WTC11 (cell line): ENCODE results near the gene GIPR. TPM values are rescaled to one million over a fixed set of nuclear protein-coding genes. Genes with fewer than 3 reads are reported as not detected.

Experiments used
- ATAC-seq: fragments of 200-7000 bp; cut with Tn5 transposase; 2 replicates; pipeline ENCODE4 v1.10.0; 2021; ENCODE audit warnings: mild to moderate bottlenecking, moderate library complexity
- CTCF ChIA-PET: fragments of 300-600 bp; sonication (Branson Sonifier 250); formaldehyde crosslinking; loops from one replicate; lab custom pipeline; 2021; ENCODE audit warnings: antibody characterized with exemption; lab: Charles Lee
- POLR2A ChIA-PET: fragments of 350-600 bp; sonication (Branson Sonifier 250); formaldehyde crosslinking; loops from one replicate; lab custom pipeline; 2021; ENCODE audit warnings: antibody characterized with exemption; lab: Charles Lee
- DNase-seq: peaks from one replicate; pipeline ENCODE4 v3.0.0; 2021; ENCODE audit warnings: low spot score
- H3K27ac Mint-ChIP-seq: 2 replicates; pipeline ENCODE4 v1.8.0; 2021; ENCODE audit warnings: mixed read lengths
- H3K27me3 Mint-ChIP-seq: 2 replicates; pipeline ENCODE4 v1.8.0; 2021; ENCODE audit warnings: low read depth, mild to moderate bottlenecking, moderate library complexity, mixed read lengths
- H3K36me3 Mint-ChIP-seq: 2 replicates; pipeline ENCODE4 v1.8.0; 2021; ENCODE audit warnings: mixed read lengths
- H3K4me1 Mint-ChIP-seq: 2 replicates; pipeline ENCODE4 v1.8.0; 2022; ENCODE audit warnings: mixed read lengths
- H3K4me3 Mint-ChIP-seq: 2 replicates; pipeline ENCODE4 v1.8.0; 2021; ENCODE audit warnings: mild to moderate bottlenecking, moderate library complexity, mixed read lengths
- H3K9me3 Mint-ChIP-seq: 2 replicates; pipeline ENCODE4 v1.8.0; 2021; ENCODE audit warnings: mixed read lengths
- FOXK1 ChIP-seq: sonication (generic); formaldehyde crosslinking; IDR thresholded peaks from 2 replicates; pipeline ENCODE4 v1.8.0; 2022; ENCODE audit warnings: mild to moderate bottlenecking, moderate library complexity, missing genetic modification reagents
- FOXP1 ChIP-seq: sonication (generic); formaldehyde crosslinking; IDR thresholded peaks from 2 replicates; pipeline ENCODE4 v1.8.0; 2022; ENCODE audit warnings: missing genetic modification reagents, mild to moderate bottlenecking, moderate library complexity, borderline replicate concordance
- NFE2L1 ChIP-seq: sonication (generic); formaldehyde crosslinking; IDR thresholded peaks from 2 replicates; pipeline ENCODE4 v1.8.1; 2023; ENCODE audit warnings: missing genetic modification reagents
- NR1H2 ChIP-seq: sonication (generic); formaldehyde crosslinking; IDR thresholded peaks from 2 replicates; pipeline ENCODE4 v1.9.0; 2021; ENCODE audit warnings: mild to moderate bottlenecking, moderate library complexity, missing genetic modification reagents
- NR2C2 ChIP-seq: sonication (generic); formaldehyde crosslinking; IDR thresholded peaks from 2 replicates; pipeline ENCODE4 v1.8.0; 2022; ENCODE audit warnings: mild to moderate bottlenecking, missing genetic modification reagents
- SMAD4 ChIP-seq: sonication (generic); formaldehyde crosslinking; IDR thresholded peaks from 2 replicates; pipeline ENCODE4 v1.8.0; 2022; ENCODE audit warnings: mild to moderate bottlenecking, missing genetic modification reagents
- SP1 ChIP-seq: sonication (generic); formaldehyde crosslinking; conservative IDR thresholded peaks from 2 replicates; pipeline ENCODE4 v1.8.1; 2022; ENCODE audit warnings: missing genetic modification reagents
- TP53 ChIP-seq: sonication (generic); formaldehyde crosslinking; IDR thresholded peaks from 2 replicates; pipeline ENCODE4 v1.8.1; 2023; ENCODE audit warnings: mild to moderate bottlenecking, missing genetic modification reagents
- total RNA-seq: library from RNA; stranded (reverse); gene quantifications from 3 replicates; pipeline ENCODE4 v1.2.3, GENCODE V29; 2021
- TF ChIP-seq, protein P1 (sequence below): fragments of 250-450 bp; sonication (Bioruptor Pico); IDR thresholded peaks from 2 replicates; pipeline ENCODE4 v1.8.0; 2021; ENCODE audit warnings: mild to moderate bottlenecking
- TF ChIP-seq, protein P2 (sequence below): sonication (generic); formaldehyde crosslinking; conservative IDR thresholded peaks from 2 replicates; pipeline ENCODE4 v1.8.1; 2022; ENCODE audit warnings: mild to moderate bottlenecking, missing genetic modification reagents
- TF ChIP-seq, protein P3 (sequence below): sonication (generic); formaldehyde crosslinking; IDR thresholded peaks from 2 replicates; pipeline ENCODE4 v1.8.0; 2022; ENCODE audit warnings: mild to moderate bottlenecking, missing genetic modification reagents
- TF ChIP-seq, protein P4 (sequence below): sonication (generic); formaldehyde crosslinking; IDR thresholded peaks from 2 replicates; pipeline ENCODE4 v1.8.0; 2023; ENCODE audit warnings: mild to moderate bottlenecking, missing genetic modification reagents
- TF ChIP-seq, protein P5 (sequence below): sonication (generic); formaldehyde crosslinking; IDR thresholded peaks from 2 replicates; pipeline ENCODE4 v1.8.1; 2023; ENCODE audit warnings: mild to moderate bottlenecking, missing genetic modification reagents, borderline replicate concordance
- TF ChIP-seq, protein P6 (sequence below): sonication (generic); formaldehyde crosslinking; IDR thresholded peaks from 2 replicates; pipeline ENCODE4 v1.8.1; 2022; ENCODE audit warnings: mild to moderate bottlenecking, missing genetic modification reagents, moderate library complexity, borderline replicate concordance
- TF ChIP-seq, protein P7 (sequence below): fragments of 250-450 bp; sonication (Bioruptor Pico); IDR thresholded peaks from 2 replicates; pipeline ENCODE4 v1.9.0; 2021; ENCODE audit warnings: mild to moderate bottlenecking
- TF ChIP-seq, protein P8 (sequence below): fragments of 200-600 bp; IDR thresholded peaks from 2 replicates; pipeline ENCODE4 v1.8.0; 2022; ENCODE audit warnings: antibody characterized with exemption
- TF ChIP-seq, protein P9 (sequence below): sonication (generic); formaldehyde crosslinking; IDR thresholded peaks from 2 replicates; pipeline ENCODE4 v1.8.1; 2022; ENCODE audit warnings: mild to moderate bottlenecking, moderate library complexity, missing genetic modification reagents
- TF ChIP-seq, protein P10 (sequence below): sonication (generic); formaldehyde crosslinking; IDR thresholded peaks from 2 replicates; pipeline ENCODE4 v1.8.1; 2023; ENCODE audit warnings: mild to moderate bottlenecking, missing genetic modification reagents

The GIPR gene
- total RNA-seq, 1 experiment from 2014 or later, result 1.8 TPM

DNA sequence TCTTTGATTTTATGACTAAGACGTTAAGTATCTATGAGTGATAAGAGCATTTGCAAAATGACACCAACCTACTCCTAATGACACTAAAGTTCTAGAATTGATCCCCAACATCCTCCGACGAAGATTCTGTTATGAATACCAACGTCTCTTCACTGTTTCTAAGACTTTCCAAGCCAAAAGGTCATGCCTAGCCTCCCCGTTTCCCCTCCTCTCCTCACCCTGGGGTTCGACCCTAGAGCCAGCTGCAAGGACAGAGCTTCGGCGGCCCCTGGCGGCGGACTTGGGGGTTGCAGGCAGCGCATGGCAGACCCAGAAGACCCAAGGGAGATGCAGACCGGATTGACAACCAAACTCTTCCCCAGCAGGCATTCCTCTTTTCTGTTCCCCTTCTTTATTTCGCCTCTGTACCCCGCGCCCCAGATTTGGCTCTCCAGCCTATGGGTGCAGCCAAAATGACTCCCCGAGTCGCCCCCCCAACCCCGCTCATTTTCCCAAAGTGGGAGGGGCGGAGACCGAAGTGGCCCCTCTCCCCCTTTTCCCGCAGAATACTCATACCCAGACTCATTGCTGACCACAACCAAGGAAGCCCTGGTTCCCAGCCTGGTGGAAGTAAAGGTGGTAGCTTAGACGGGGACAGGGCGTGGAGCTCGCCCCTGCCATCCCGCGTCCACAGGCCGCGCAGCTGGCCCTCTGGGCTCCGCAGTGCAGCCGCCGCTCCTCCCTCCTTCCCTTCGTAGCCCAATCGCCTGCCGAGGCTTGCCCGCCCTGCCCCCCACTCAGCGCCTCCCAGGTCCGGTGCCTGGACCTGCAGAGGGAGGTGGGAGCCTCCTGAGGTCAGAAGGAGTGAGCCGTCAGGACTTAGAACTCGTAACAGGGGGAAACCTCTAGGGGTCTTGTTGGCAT, 24.7 kb upstream of the GIPR start:
- H3K27me3 Mint-ChIP-seq, result peaks cover 24% of the 10 kb centered on the region
- ATAC-seq (peak; percentile 40), DNase-seq (peak; percentile 96)
- peak overlapping the region; percentile 93 for H3K27ac Mint-ChIP-seq
- CTCF ChIA-PET, result interaction anchor here (0.5 to 5.4 kb wide), 41 partner anchors 9 to 551 kb away, joined by 3 to 127 read pairs (median 7); partner anchors contain the start of genes FBXO46, GIPR, OPA3 and PPM1N
- H3K36me3 Mint-ChIP-seq, result no peaks in the 10 kb centered on the region
- H3K4me1 Mint-ChIP-seq, result peaks cover 40% of the 10 kb centered on the region
- no peaks in the 10 kb centered on the region for H3K9me3 Mint-ChIP-seq
- POLR2A ChIA-PET, result interaction anchor here (0.7 to 2.2 kb wide), 4 partner anchors 37 to 187 kb away, joined by 3 to 5 read pairs (median 4); partner anchors contain the start of gene QPCTL
- peak overlapping the region; percentile 86 for H3K4me3 Mint-ChIP-seq
- TF ChIP-seq, protein P1, sequence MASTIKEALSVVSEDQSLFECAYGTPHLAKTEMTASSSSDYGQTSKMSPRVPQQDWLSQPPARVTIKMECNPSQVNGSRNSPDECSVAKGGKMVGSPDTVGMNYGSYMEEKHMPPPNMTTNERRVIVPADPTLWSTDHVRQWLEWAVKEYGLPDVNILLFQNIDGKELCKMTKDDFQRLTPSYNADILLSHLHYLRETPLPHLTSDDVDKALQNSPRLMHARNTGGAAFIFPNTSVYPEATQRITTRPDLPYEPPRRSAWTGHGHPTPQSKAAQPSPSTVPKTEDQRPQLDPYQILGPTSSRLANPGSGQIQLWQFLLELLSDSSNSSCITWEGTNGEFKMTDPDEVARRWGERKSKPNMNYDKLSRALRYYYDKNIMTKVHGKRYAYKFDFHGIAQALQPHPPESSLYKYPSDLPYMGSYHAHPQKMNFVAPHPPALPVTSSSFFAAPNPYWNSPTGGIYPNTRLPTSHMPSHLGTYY (CRISPR knock-in tag), result no peak
- TF ChIP-seq, protein P2, sequence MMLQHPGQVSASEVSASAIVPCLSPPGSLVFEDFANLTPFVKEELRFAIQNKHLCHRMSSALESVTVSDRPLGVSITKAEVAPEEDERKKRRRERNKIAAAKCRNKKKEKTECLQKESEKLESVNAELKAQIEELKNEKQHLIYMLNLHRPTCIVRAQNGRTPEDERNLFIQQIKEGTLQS (CRISPR knock-in tag), result no peak
- TF ChIP-seq, protein P3, sequence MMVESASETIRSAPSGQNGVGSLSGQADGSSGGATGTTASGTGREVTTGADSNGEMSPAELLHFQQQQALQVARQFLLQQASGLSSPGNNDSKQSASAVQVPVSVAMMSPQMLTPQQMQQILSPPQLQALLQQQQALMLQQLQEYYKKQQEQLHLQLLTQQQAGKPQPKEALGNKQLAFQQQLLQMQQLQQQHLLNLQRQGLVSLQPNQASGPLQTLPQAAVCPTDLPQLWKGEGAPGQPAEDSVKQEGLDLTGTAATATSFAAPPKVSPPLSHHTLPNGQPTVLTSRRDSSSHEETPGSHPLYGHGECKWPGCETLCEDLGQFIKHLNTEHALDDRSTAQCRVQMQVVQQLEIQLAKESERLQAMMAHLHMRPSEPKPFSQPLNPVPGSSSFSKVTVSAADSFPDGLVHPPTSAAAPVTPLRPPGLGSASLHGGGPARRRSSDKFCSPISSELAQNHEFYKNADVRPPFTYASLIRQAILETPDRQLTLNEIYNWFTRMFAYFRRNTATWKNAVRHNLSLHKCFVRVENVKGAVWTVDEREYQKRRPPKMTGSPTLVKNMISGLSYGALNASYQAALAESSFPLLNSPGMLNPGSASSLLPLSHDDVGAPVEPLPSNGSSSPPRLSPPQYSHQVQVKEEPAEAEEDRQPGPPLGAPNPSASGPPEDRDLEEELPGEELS, result no peak
- TF ChIP-seq, protein P4, sequence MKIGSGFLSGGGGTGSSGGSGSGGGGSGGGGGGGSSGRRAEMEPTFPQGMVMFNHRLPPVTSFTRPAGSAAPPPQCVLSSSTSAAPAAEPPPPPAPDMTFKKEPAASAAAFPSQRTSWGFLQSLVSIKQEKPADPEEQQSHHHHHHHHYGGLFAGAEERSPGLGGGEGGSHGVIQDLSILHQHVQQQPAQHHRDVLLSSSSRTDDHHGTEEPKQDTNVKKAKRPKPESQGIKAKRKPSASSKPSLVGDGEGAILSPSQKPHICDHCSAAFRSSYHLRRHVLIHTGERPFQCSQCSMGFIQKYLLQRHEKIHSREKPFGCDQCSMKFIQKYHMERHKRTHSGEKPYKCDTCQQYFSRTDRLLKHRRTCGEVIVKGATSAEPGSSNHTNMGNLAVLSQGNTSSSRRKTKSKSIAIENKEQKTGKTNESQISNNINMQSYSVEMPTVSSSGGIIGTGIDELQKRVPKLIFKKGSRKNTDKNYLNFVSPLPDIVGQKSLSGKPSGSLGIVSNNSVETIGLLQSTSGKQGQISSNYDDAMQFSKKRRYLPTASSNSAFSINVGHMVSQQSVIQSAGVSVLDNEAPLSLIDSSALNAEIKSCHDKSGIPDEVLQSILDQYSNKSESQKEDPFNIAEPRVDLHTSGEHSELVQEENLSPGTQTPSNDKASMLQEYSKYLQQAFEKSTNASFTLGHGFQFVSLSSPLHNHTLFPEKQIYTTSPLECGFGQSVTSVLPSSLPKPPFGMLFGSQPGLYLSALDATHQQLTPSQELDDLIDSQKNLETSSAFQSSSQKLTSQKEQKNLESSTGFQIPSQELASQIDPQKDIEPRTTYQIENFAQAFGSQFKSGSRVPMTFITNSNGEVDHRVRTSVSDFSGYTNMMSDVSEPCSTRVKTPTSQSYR (CRISPR knock-in tag), result peak; percentile 84
- TF ChIP-seq NR2C2 (CRISPR knock-in tag) (no peak), TP53 (CRISPR knock-in tag) (no peak), FOXK1 (CRISPR knock-in tag) (no peak), NR1H2 (CRISPR knock-in tag) (no peak), SMAD4 (CRISPR knock-in tag) (no peak), SP1 (CRISPR knock-in tag) (no peak), NFE2L1 (CRISPR knock-in tag) (no peak), FOXP1 (no peak)
- TF ChIP-seq, protein P5, sequence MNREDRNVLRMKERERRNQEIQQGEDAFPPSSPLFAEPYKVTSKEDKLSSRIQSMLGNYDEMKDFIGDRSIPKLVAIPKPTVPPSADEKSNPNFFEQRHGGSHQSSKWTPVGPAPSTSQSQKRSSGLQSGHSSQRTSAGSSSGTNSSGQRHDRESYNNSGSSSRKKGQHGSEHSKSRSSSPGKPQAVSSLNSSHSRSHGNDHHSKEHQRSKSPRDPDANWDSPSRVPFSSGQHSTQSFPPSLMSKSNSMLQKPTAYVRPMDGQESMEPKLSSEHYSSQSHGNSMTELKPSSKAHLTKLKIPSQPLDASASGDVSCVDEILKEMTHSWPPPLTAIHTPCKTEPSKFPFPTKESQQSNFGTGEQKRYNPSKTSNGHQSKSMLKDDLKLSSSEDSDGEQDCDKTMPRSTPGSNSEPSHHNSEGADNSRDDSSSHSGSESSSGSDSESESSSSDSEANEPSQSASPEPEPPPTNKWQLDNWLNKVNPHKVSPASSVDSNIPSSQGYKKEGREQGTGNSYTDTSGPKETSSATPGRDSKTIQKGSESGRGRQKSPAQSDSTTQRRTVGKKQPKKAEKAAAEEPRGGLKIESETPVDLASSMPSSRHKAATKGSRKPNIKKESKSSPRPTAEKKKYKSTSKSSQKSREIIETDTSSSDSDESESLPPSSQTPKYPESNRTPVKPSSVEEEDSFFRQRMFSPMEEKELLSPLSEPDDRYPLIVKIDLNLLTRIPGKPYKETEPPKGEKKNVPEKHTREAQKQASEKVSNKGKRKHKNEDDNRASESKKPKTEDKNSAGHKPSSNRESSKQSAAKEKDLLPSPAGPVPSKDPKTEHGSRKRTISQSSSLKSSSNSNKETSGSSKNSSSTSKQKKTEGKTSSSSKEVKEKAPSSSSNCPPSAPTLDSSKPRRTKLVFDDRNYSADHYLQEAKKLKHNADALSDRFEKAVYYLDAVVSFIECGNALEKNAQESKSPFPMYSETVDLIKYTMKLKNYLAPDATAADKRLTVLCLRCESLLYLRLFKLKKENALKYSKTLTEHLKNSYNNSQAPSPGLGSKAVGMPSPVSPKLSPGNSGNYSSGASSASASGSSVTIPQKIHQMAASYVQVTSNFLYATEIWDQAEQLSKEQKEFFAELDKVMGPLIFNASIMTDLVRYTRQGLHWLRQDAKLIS, result no peak
- TF ChIP-seq, protein P6, sequence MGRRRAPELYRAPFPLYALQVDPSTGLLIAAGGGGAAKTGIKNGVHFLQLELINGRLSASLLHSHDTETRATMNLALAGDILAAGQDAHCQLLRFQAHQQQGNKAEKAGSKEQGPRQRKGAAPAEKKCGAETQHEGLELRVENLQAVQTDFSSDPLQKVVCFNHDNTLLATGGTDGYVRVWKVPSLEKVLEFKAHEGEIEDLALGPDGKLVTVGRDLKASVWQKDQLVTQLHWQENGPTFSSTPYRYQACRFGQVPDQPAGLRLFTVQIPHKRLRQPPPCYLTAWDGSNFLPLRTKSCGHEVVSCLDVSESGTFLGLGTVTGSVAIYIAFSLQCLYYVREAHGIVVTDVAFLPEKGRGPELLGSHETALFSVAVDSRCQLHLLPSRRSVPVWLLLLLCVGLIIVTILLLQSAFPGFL (CRISPR knock-in tag), result no peak
- TF ChIP-seq, protein P7, sequence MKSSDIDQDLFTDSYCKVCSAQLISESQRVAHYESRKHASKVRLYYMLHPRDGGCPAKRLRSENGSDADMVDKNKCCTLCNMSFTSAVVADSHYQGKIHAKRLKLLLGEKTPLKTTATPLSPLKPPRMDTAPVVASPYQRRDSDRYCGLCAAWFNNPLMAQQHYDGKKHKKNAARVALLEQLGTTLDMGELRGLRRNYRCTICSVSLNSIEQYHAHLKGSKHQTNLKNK (CRISPR knock-in tag), result no peak
- TF ChIP-seq, protein P8, sequence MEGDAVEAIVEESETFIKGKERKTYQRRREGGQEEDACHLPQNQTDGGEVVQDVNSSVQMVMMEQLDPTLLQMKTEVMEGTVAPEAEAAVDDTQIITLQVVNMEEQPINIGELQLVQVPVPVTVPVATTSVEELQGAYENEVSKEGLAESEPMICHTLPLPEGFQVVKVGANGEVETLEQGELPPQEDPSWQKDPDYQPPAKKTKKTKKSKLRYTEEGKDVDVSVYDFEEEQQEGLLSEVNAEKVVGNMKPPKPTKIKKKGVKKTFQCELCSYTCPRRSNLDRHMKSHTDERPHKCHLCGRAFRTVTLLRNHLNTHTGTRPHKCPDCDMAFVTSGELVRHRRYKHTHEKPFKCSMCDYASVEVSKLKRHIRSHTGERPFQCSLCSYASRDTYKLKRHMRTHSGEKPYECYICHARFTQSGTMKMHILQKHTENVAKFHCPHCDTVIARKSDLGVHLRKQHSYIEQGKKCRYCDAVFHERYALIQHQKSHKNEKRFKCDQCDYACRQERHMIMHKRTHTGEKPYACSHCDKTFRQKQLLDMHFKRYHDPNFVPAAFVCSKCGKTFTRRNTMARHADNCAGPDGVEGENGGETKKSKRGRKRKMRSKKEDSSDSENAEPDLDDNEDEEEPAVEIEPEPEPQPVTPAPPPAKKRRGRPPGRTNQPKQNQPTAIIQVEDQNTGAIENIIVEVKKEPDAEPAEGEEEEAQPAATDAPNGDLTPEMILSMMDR, result peak; percentile 99
- TF ChIP-seq, protein P9, sequence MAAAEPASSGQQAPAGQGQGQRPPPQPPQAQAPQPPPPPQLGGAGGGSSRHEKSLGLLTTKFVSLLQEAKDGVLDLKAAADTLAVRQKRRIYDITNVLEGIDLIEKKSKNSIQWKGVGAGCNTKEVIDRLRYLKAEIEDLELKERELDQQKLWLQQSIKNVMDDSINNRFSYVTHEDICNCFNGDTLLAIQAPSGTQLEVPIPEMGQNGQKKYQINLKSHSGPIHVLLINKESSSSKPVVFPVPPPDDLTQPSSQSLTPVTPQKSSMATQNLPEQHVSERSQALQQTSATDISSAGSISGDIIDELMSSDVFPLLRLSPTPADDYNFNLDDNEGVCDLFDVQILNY (CRISPR knock-in tag), result 0 out of 2 replicates have a peak, but pooled peaks have one; percentile 19
- TF ChIP-seq, protein P10, sequence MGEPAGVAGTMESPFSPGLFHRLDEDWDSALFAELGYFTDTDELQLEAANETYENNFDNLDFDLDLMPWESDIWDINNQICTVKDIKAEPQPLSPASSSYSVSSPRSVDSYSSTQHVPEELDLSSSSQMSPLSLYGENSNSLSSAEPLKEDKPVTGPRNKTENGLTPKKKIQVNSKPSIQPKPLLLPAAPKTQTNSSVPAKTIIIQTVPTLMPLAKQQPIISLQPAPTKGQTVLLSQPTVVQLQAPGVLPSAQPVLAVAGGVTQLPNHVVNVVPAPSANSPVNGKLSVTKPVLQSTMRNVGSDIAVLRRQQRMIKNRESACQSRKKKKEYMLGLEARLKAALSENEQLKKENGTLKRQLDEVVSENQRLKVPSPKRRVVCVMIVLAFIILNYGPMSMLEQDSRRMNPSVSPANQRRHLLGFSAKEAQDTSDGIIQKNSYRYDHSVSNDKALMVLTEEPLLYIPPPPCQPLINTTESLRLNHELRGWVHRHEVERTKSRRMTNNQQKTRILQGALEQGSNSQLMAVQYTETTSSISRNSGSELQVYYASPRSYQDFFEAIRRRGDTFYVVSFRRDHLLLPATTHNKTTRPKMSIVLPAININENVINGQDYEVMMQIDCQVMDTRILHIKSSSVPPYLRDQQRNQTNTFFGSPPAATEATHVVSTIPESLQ, result no peak
